ENCODE data around the gene TM9SF4.

The TM9SF4 gene

DNA sequence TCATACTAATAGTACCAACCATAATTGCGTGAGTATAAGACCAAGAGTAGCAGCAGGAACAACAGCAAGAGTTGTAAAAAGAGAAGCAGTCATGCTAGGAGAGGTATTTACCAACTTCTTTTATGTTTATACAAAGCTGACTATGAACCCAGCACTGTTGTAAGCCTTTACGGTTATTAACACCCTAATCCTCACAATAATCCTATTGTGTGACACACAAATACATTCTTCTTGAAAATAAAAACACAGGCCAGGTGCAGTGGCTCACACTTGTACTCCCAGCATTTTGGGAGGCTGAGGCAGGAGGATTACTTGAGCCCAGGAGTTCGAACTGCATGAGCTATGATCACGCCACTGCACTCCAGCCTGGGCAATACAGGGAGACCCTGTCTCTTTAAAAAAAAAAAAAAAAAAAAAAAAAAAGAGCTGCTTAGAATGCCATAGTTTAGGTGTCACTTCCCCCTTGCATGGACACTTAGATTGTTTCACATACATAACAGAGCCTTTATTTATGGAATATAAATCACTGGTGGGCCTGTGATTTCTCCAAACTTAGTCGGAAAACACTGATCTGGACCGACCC is 37.3 kb upstream of the TM9SF4 start:
- peaks cover 8 to 22% of the 10 kb centered on the region in 2 donors for H3K27me3 ChIP-seq (ENCODE audit: control insufficient read depth in 1 of 2, insufficient read depth in 2 of 2, low read length in 2 of 2)
- no peak overlapping the region for H3K27ac ChIP-seq (ENCODE audit: low read length)
- H3K9me3 ChIP-seq (ENCODE audit: control insufficient read depth in 2 of 2, low read length in 2 of 2) = no peaks in the 10 kb centered on the region
- H3K9ac ChIP-seq (ENCODE audit: low read length in 2 of 2) = no peak overlapping the region
- no peak overlapping the region for H3K4me3 ChIP-seq (ENCODE audit: low read length in 2 of 2)
- no peaks in the 10 kb centered on the region for H3K36me3 ChIP-seq (ENCODE audit: control insufficient read depth in 2 of 2, insufficient read depth in 2 of 2, low read length in 2 of 2)
- no peaks in the 10 kb centered on the region for H3K4me1 ChIP-seq (ENCODE audit: control insufficient read depth, insufficient read depth, low read length)

DNA sequence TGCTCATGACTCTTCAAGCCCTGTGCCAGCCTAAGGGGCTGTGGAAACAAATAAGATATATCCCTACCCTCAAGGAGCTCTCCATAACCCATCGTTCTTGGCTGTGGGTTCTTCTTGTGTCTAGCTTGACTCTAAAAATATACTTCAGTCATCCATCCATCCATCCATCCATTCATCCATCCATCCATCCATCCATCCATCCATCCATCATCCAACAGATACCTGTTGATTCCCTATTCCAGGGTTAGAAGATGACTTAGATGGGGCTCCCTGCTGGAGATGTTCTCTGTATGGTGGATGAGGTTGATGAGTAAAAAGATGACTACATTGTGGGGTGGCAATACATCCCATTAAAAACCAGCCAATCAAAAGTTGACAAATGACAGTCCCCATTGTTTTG is 34.0 kb upstream of the TM9SF4 start:
- Histone ChIP-seq H3K4me3 (ENCODE audit: low read length in 2 of 2) (no peak overlapping the region), H3K9ac (ENCODE audit: low read length in 2 of 2) (no peak overlapping the region), H3K9me3 (ENCODE audit: control insufficient read depth in 2 of 2, low read length in 2 of 2) (no peaks in the 10 kb centered on the region), H3K27ac (ENCODE audit: low read length) (no peak overlapping the region), H3K4me1 (ENCODE audit: control insufficient read depth, insufficient read depth, low read length) (no peaks in the 10 kb centered on the region), H3K27me3 (ENCODE audit: control insufficient read depth in 1 of 2, insufficient read depth in 2 of 2, low read length in 2 of 2) (peaks cover 8 to 16% of the 10 kb centered on the region in 2 donors), H3K36me3 (ENCODE audit: control insufficient read depth in 2 of 2, insufficient read depth in 2 of 2, low read length in 2 of 2) (no peaks in the 10 kb centered on the region)

GRCh38 chr20:32077190-32077589 is 32.3 kb upstream of the TM9SF4 start:
- no peak overlapping the region for H3K9ac ChIP-seq (ENCODE audit: low read length in 2 of 2)
- no peaks in the 10 kb centered on the region for H3K36me3 ChIP-seq (ENCODE audit: control insufficient read depth in 2 of 2, insufficient read depth in 2 of 2, low read length in 2 of 2)
- H3K27me3 ChIP-seq (ENCODE audit: control insufficient read depth in 1 of 2, insufficient read depth in 2 of 2, low read length in 2 of 2) = peaks cover 6 to 14% of the 10 kb centered on the region in 2 donors
- no peaks in the 10 kb centered on the region for H3K4me1 ChIP-seq (ENCODE audit: control insufficient read depth, insufficient read depth, low read length)
- H3K4me3 ChIP-seq (ENCODE audit: low read length in 2 of 2) = no peak overlapping the region
- no peaks in the 10 kb centered on the region for H3K9me3 ChIP-seq (ENCODE audit: control insufficient read depth in 2 of 2, low read length in 2 of 2)
- no peak overlapping the region for H3K27ac ChIP-seq (ENCODE audit: low read length)

DNA sequence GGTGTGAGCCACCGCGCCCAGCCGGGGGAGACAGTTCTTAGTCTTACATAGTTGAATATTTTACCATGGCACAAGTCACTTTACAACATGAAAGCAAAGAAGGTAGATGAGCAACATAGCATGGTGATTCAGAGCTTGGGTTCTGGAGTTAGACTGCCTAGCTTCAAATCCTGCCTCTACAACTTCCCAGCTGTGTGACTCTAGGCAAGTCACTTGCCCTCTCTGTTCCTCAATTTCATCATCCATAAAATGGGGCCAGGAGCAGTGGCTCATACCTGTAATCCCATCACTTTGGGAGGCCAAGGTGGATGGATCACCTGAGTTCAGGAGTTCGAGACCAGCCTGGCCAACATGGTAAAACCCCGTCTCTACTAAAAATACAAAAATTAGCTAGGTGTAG is 31.2 kb upstream of the TM9SF4 start:
- H3K9me3 ChIP-seq (ENCODE audit: control insufficient read depth in 2 of 2, low read length in 2 of 2) = no peaks in the 10 kb centered on the region
- H3K27me3 ChIP-seq (ENCODE audit: control insufficient read depth in 1 of 2, insufficient read depth in 2 of 2, low read length in 2 of 2) = peaks cover 6 to 14% of the 10 kb centered on the region in 2 donors
- H3K36me3 ChIP-seq (ENCODE audit: control insufficient read depth in 2 of 2, insufficient read depth in 2 of 2, low read length in 2 of 2) = no peaks in the 10 kb centered on the region
- no peak overlapping the region for H3K27ac ChIP-seq (ENCODE audit: low read length)
- no peak overlapping the region for H3K4me3 ChIP-seq (ENCODE audit: low read length in 2 of 2)
- H3K9ac ChIP-seq (ENCODE audit: low read length in 2 of 2) = no peak overlapping the region
- H3K4me1 ChIP-seq (ENCODE audit: control insufficient read depth, insufficient read depth, low read length) = no peaks in the 10 kb centered on the region

DNA sequence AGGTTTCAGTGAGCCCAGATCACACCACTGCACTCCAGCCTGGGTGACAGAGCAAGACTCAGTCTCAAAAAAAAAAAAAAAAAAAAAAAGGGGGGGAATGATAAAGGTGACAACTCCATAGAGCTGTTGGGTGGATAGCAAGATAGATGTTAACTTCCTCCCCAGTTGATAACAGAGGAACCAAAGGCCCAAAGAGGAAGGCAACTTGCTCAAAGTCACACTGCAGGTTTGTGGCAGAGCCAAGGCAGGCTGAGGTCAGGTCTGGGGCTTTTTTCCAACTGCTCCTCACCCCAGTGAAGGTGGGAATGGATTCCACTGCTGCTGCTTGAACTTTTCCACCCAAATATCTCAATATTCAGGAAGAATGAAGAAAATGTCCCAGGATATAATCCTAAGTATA is 30.7 kb upstream of the TM9SF4 start:
- no peaks in the 10 kb centered on the region for H3K4me1 ChIP-seq (ENCODE audit: control insufficient read depth, insufficient read depth, low read length)
- H3K9ac ChIP-seq (ENCODE audit: low read length in 2 of 2) = no peak overlapping the region
- no peak overlapping the region for H3K27ac ChIP-seq (ENCODE audit: low read length)
- peaks cover 6 to 13% of the 10 kb centered on the region in 2 donors for H3K27me3 ChIP-seq (ENCODE audit: control insufficient read depth in 1 of 2, insufficient read depth in 2 of 2, low read length in 2 of 2)
- no peaks in the 10 kb centered on the region for H3K9me3 ChIP-seq (ENCODE audit: control insufficient read depth in 2 of 2, low read length in 2 of 2)
- H3K4me3 ChIP-seq (ENCODE audit: low read length in 2 of 2) = no peak overlapping the region
- no peaks in the 10 kb centered on the region for H3K36me3 ChIP-seq (ENCODE audit: control insufficient read depth in 2 of 2, insufficient read depth in 2 of 2, low read length in 2 of 2)

- Histone ChIP-seq H3K27me3 (ENCODE audit: control insufficient read depth in 1 of 2, insufficient read depth in 2 of 2, low read length in 2 of 2) (peaks cover 6 to 8% of the 10 kb centered on the region in 2 donors), H3K9me3 (ENCODE audit: control insufficient read depth in 2 of 2, low read length in 2 of 2) (no peaks in the 10 kb centered on the region), H3K9ac (ENCODE audit: low read length in 2 of 2) (no peak overlapping the region), H3K4me1 (ENCODE audit: control insufficient read depth, insufficient read depth, low read length) (no peaks in the 10 kb centered on the region), H3K4me3 (ENCODE audit: low read length in 2 of 2) (no peak overlapping the region), H3K27ac (ENCODE audit: low read length) (no peak overlapping the region), H3K36me3 (ENCODE audit: control insufficient read depth in 2 of 2, insufficient read depth in 2 of 2, low read length in 2 of 2) (no peaks in the 10 kb centered on the region)
These were observed 29.8 kb upstream of the TM9SF4 start for GRCh38 chr20:32079655-32080109.

GRCh38 chr20:32080783-32081182 is 28.7 kb upstream of the TM9SF4 start:
- H3K4me1 ChIP-seq (ENCODE audit: control insufficient read depth, insufficient read depth, low read length) = no peaks in the 10 kb centered on the region
- H3K27me3 ChIP-seq (ENCODE audit: control insufficient read depth in 1 of 2, insufficient read depth in 2 of 2, low read length in 2 of 2) = peaks cover 6 to 8% of the 10 kb centered on the region in 2 donors
- no peaks in the 10 kb centered on the region for H3K36me3 ChIP-seq (ENCODE audit: control insufficient read depth in 2 of 2, insufficient read depth in 2 of 2, low read length in 2 of 2)
- no peaks in the 10 kb centered on the region for H3K9me3 ChIP-seq (ENCODE audit: control insufficient read depth in 2 of 2, low read length in 2 of 2)
- no peak overlapping the region for H3K27ac ChIP-seq (ENCODE audit: low read length)
- H3K4me3 ChIP-seq (ENCODE audit: low read length in 2 of 2) = no peak overlapping the region
- no peak overlapping the region for H3K9ac ChIP-seq (ENCODE audit: low read length in 2 of 2)

DNA sequence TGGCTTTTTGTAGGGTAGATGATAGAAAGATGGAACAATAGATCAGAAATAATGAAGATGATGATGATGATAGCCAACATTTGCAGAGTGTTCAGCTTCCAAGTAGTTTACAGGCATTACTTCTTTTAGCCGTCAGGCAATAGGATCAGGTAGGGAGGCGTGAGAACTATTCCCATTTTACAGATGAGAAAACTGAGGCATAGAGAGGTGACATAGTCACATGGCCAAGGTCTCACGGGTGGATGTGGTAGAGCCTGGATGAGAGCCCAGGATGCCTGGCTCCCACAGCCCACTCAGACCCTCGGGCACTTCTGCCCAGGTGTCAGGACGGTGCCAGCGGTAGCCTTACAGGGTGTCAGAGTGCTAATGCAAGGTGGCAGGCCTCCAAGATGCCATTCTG is 26.0 kb upstream of the TM9SF4 start:
- Histone ChIP-seq H3K27me3 (ENCODE audit: control insufficient read depth in 1 of 2, insufficient read depth in 2 of 2, low read length in 2 of 2) (peaks cover 6 to 8% of the 10 kb centered on the region in 2 donors), H3K9me3 (ENCODE audit: control insufficient read depth in 2 of 2, low read length in 2 of 2) (no peaks in the 10 kb centered on the region), H3K9ac (ENCODE audit: low read length in 2 of 2) (no peak overlapping the region), H3K27ac (ENCODE audit: low read length) (no peak overlapping the region), H3K4me1 (ENCODE audit: control insufficient read depth, insufficient read depth, low read length) (no peaks in the 10 kb centered on the region), H3K36me3 (ENCODE audit: control insufficient read depth in 2 of 2, insufficient read depth in 2 of 2, low read length in 2 of 2) (no peaks in the 10 kb centered on the region), H3K4me3 (ENCODE audit: low read length in 2 of 2) (no peak overlapping the region)

DNA sequence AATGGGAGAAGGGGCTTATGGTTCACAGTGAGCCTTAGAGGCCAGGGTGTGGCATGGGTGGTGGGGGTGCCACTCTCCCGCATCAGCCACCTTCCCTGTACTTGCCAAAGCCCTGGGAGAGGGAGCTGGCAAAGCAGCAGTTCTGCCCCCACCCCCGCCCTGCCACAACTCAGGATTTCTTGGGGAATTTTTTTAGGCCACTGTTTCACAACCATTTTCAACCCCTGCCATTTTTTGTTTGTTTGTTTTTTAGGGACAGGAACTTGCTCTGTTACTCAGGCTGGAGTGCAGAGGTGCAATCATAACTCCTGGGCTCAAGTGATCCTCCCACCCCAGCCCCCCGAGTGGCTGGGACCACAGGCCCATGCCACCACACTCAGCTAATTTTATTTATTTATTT is 22.4 kb upstream of the TM9SF4 start:
- H3K9ac ChIP-seq (ENCODE audit: low read length in 2 of 2) = no peak overlapping the region
- H3K4me1 ChIP-seq (ENCODE audit: control insufficient read depth, insufficient read depth, low read length) = no peaks in the 10 kb centered on the region
- H3K4me3 ChIP-seq (ENCODE audit: low read length in 2 of 2) = no peak overlapping the region
- no peaks in the 10 kb centered on the region for H3K36me3 ChIP-seq (ENCODE audit: control insufficient read depth in 2 of 2, insufficient read depth in 2 of 2, low read length in 2 of 2)
- H3K9me3 ChIP-seq (ENCODE audit: control insufficient read depth in 2 of 2, low read length in 2 of 2) = peaks cover 0 to 4% of the 10 kb centered on the region in 2 donors
- H3K27ac ChIP-seq (ENCODE audit: low read length) = no peak overlapping the region
- H3K27me3 ChIP-seq (ENCODE audit: control insufficient read depth in 1 of 2, insufficient read depth in 2 of 2, low read length in 2 of 2) = peaks cover 0 to 2% of the 10 kb centered on the region in 2 donors

DNA sequence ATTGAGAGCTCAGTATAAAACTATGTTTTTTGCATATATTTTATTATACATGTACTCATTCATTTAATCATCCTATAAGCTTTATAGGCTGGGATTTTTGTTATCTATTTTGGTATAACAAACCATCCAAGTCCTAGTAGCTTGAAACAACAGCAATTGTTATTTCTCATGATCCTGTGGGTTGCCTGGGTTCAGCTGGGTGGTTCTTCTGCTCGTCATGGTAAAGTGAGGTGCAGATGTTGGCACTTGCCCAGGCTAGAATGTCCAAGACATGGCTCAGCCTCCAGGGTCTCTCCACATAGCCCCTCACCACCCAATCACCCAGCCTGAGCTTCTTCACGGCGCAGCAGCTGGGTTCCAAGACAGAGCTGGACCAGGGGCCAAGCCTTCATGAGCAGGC is 20.8 kb upstream of the TM9SF4 start:
- peaks cover 0 to 4% of the 10 kb centered on the region in 2 donors for H3K9me3 ChIP-seq (ENCODE audit: control insufficient read depth in 2 of 2, low read length in 2 of 2)
- H3K27me3 ChIP-seq (ENCODE audit: control insufficient read depth in 1 of 2, insufficient read depth in 2 of 2, low read length in 2 of 2) = peaks cover 1 to 3% of the 10 kb centered on the region in 2 donors
- H3K4me3 ChIP-seq (ENCODE audit: low read length in 2 of 2) = no peak overlapping the region
- no peaks in the 10 kb centered on the region for H3K36me3 ChIP-seq (ENCODE audit: control insufficient read depth in 2 of 2, insufficient read depth in 2 of 2, low read length in 2 of 2)
- no peak overlapping the region for H3K27ac ChIP-seq (ENCODE audit: low read length)
- no peaks in the 10 kb centered on the region for H3K4me1 ChIP-seq (ENCODE audit: control insufficient read depth, insufficient read depth, low read length)
- no peak overlapping the region for H3K9ac ChIP-seq (ENCODE audit: low read length in 2 of 2)

GRCh38 chr20:32089637-32090362 is 19.7 kb upstream of the TM9SF4 start:
- no peaks in the 10 kb centered on the region for H3K4me1 ChIP-seq (ENCODE audit: control insufficient read depth, insufficient read depth, low read length)
- no peak overlapping the region for H3K9ac ChIP-seq (ENCODE audit: low read length in 2 of 2)
- H3K9me3 ChIP-seq (ENCODE audit: control insufficient read depth in 2 of 2, low read length in 2 of 2) = peaks cover 0 to 4% of the 10 kb centered on the region in 2 donors
- H3K4me3 ChIP-seq (ENCODE audit: low read length in 2 of 2) = no peak overlapping the region
- H3K36me3 ChIP-seq (ENCODE audit: control insufficient read depth in 2 of 2, insufficient read depth in 2 of 2, low read length in 2 of 2) = no peaks in the 10 kb centered on the region
- peaks cover 2 to 3% of the 10 kb centered on the region in 2 donors for H3K27me3 ChIP-seq (ENCODE audit: control insufficient read depth in 1 of 2, insufficient read depth in 2 of 2, low read length in 2 of 2)
- H3K27ac ChIP-seq (ENCODE audit: low read length) = no peak overlapping the region

Data from stomach smooth muscle (tissue), 2 donors.